GM23248 (cell line): Measurements from ENCODE around the gene TLE4.

ENCODE experiments used
- EZH2 ChIP-seq: fragments of 200-600 bp; sonication (generic); IDR thresholded peaks from 2 replicates; pipeline ENCODE4 v1.6.1; 2018; ENCODE audit warnings: antibody characterized with exemption, mild to moderate bottlenecking; ENCODE audit not compliant: insufficient read depth, poor library complexity, severe bottlenecking
- EZH2phosphoT487 ChIP-seq: fragments of 200-600 bp; sonication (generic); IDR thresholded peaks from 2 replicates; pipeline ENCODE4 v1.6.1; 2018; ENCODE audit warnings: antibody characterized with exemption, moderate library complexity, mild to moderate bottlenecking, low read depth; ENCODE audit not compliant: insufficient read depth

DNA sequence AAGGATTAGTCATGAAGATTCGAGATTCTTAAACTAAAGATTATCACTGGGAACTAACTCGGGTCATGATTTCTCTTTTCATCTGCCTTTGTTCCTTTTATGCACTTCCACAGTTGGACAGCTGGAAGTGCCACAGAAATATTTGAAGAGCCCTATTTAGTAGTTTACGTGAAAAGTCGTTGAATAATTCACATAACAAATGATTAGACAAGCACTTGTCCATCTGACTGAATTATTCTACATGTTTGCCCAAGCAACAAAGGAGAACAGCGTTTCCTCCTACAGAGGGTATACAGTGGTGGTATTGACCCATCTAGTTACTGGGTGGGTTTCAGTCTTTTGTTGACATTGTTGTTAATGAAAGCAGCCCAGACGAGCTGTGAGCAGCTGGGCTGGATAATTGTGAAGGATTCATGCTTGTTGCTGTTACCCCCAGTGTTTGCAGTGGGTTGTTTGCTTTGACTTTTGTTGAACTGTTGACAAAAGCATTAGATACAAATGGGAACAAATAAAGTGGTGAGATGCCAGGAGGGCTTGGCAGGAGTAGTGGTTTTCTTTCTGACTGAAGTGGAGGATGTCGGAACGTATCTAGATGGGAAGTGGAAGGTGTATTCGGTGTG, 96.2 kb downstream of the TLE4 start:
- no peak for TF ChIP-seq EZH2
- TF ChIP-seq EZH2phosphoT487: no peak
